Measurements from ENCODE around the gene KANSL2.
"Not testable (repeated sequence)": the region's sequence is repeated elsewhere in the genome, so short reads cannot be mapped to it uniquely, and the experiment has no call there.

The KANSL2 gene

DNA sequence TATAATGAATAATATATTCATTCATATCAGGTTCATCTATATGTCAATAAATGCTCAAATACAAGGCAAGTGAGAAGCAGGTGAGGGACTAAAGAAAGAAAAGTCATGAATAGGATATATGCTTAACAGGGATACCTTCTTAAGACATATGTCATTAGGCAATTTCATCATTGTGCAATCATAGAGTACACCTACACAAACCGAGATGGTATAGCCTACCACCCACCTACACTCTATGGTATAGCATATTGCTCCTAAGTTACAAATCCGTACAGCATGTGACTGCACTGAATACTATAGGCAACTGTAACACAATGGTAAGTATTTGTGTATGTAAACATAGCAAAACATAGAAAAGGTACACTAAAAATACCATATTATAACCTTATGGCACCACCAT, 39.0 kb downstream of the KANSL2 start:
- DNase-seq (ENCODE audit: low read depth), result no peak
- H3K4me3 ChIP-seq (ENCODE audit: low read depth, low read length), result no peak overlapping the region
- TF ChIP-seq MYC (IDR thresholded peaks at IDR 0.05; ENCODE audit: low read depth, low read length) (no peak), POLR2A (IDR thresholded peaks at IDR 0.05; ENCODE audit: extremely low read depth, insufficient read length) (no peak), CTCF (IDR thresholded peaks at IDR 0.05; ENCODE audit: low read depth, low read length) (no peak)
- TF ChIP-seq, protein P1, sequence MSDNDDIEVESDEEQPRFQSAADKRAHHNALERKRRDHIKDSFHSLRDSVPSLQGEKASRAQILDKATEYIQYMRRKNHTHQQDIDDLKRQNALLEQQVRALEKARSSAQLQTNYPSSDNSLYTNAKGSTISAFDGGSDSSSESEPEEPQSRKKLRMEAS (IDR thresholded peaks at IDR 0.05; ENCODE audit: low read depth, low read length), result no peak

DNA sequence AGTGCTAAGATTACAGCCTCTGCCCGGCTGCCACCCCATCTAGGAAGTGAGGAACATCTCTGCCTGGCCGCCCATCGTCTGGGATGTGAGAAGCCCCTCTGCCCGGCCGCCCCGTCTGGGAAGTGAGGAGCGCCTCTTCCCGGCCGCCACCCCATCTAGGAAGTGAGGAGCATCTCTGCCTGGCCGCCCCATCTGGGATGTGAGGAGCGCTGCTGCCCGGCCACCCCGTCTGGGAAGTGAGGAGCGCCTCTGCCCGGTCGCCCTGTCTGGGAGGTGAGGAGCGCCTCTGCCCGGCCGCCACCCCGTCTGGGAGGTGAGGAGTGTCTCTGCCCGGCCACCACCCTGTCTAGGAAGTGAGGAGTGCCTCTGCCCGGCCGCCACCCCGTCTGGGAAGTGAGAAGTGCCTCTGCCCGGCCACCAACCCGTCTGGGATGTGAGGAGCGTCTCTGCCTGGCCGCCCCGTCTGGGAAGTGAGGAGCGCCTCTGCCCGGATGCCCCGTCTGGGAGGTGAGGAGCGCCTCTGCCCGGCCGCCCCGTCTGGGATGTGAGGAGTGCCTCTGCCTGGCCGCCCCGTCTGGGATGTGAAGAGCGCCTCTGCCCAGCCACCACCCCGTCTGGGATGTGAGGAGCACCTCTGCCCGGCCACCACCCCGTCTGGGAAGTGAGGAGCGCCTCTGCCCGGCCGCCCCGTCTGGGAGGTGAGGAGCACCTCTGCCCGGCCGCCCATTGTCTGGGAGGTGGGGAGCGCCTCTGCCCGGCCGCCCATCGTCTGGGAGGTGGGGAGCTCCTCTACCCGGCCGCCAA, 40.1 kb downstream of the KANSL2 start:
- not testable (repeated sequence) for DNase-seq (ENCODE audit: low read depth); H3K4me3 ChIP-seq (ENCODE audit: low read depth, low read length)

GRCh38 chr12:48640854-48641253, 41.2 kb downstream of the KANSL2 start:
- TF ChIP-seq MYC (IDR thresholded peaks at IDR 0.05; ENCODE audit: low read depth, low read length), result no peak
- no peak for TF ChIP-seq CTCF (IDR thresholded peaks at IDR 0.05; ENCODE audit: low read depth, low read length)
- no peak for TF ChIP-seq POLR2A (IDR thresholded peaks at IDR 0.05; ENCODE audit: extremely low read depth, insufficient read length)
- TF ChIP-seq, protein P1 (IDR thresholded peaks at IDR 0.05; ENCODE audit: low read depth, low read length), result no peak
- DNase-seq (ENCODE audit: low read depth), result no peak
- no peak overlapping the region for H3K4me3 ChIP-seq (ENCODE audit: low read depth, low read length)

DNA sequence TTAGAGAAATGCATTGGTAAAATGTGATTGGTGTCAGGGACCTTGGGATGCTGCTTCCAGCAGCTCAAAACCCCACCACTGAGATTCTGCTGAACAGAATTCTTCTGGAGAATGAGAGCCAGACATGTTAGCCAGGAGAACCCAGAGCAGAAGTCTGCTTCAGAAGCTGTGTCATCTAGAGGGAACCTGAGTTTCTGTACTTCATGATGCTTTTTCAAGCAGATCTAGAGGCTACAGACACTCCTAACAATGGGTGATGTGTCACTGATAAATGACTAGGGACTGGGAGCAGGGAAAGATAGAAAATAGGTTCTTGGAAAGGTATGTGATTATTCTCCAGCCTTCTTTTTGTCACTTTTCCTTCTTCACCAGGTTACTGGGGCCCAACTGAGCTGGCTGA, 41.6 kb downstream of the KANSL2 start:
- TF ChIP-seq MYC (IDR thresholded peaks at IDR 0.05; ENCODE audit: low read depth, low read length) (no peak), CTCF (IDR thresholded peaks at IDR 0.05; ENCODE audit: low read depth, low read length) (no peak), POLR2A (IDR thresholded peaks at IDR 0.05; ENCODE audit: extremely low read depth, insufficient read length) (no peak)
- TF ChIP-seq, protein P1 (IDR thresholded peaks at IDR 0.05; ENCODE audit: low read depth, low read length), result no peak
- no peak overlapping the region for H3K4me3 ChIP-seq (ENCODE audit: low read depth, low read length)
- DNase-seq (ENCODE audit: low read depth), result no peak

GRCh38 chr12:48631071-48631470, 51.0 kb downstream of the KANSL2 start:
- DNase-seq (ENCODE audit: low read depth), result no peak
- no peak for TF ChIP-seq POLR2A (IDR thresholded peaks at IDR 0.05; ENCODE audit: extremely low read depth, insufficient read length)
- no peak for TF ChIP-seq MYC (IDR thresholded peaks at IDR 0.05; ENCODE audit: low read depth, low read length)
- TF ChIP-seq, protein P1 (IDR thresholded peaks at IDR 0.05; ENCODE audit: low read depth, low read length), result no peak
- TF ChIP-seq CTCF (IDR thresholded peaks at IDR 0.05; ENCODE audit: low read depth, low read length), result no peak
- no peak overlapping the region for H3K4me3 ChIP-seq (ENCODE audit: low read depth, low read length)

- TF ChIP-seq, protein P1 (IDR thresholded peaks at IDR 0.05; ENCODE audit: low read depth, low read length), result no peak
- TF ChIP-seq CTCF (IDR thresholded peaks at IDR 0.05; ENCODE audit: low read depth, low read length) (no peak), MYC (IDR thresholded peaks at IDR 0.05; ENCODE audit: low read depth, low read length) (no peak), POLR2A (IDR thresholded peaks at IDR 0.05; ENCODE audit: extremely low read depth, insufficient read length) (no peak)
- no peak overlapping the region for H3K4me3 ChIP-seq (ENCODE audit: low read depth, low read length)
- no peak for DNase-seq (ENCODE audit: low read depth)
Measured at GRCh38 chr12:48630346-48630745, 51.7 kb downstream of the KANSL2 start.
